Activated CD4-positive, alpha-beta T cell treated with anti-CD3 and anti-CD28 coated beads, Interleukin-2, amount 50 U/mL, for 1 hour (primary cell): ENCODE results near the gene CDH23.
A peak's percentile ranks its signal among the peaks of the same experiment; 100 is the strongest.

Experiments used
- DNase-seq: peaks from one replicate; pipeline ENCODE4 v3.0.0-alpha.2; 2020

Gene CDH23

DNA sequence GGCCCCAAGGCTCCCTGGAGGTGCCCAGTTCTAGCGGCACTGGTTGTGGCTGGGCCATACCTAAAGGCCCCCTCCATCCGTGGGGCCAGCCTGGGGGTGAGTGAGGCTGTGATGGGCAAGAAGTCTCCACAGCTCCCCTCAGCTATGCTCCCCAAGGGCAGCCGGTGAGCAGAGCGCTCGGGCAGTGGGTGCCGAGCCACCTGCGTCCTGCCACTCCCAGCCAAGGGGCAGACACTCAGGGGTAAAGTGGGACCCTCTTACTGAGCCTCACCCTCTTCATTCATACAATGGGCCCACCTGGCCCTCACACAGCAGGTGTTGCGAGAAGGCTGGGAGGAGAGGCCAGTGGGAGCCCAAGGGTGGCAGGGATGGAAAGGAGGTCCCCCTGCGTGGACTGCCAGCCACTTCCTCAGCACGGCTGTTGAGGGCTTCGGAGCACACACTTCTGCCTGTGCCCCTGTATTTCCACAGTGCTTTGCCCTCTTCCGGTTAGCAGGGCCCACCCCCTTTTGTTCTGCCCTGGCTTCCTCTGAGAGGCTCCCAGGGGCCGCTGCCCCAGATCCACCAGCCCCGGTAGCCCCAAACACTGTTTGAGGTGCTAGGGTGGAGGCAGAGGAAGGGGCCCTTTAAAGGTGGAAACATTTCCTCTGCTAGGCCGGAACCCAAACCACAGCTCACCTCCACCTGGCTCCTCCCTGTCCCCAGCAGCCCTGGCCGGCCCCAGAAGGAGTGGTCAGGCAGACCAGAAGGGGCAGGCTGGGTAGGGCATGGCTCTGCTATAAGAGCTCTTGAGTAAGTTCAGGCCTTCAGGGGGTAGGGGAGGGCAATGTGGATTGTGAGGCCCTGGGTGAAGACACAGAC, 339.2 kb downstream of the CDH23 start:
- peak; percentile 37 for DNase-seq

GRCh38 chr10:71736570-71736952, 339.8 kb downstream of the CDH23 start:
- DNase-seq, result no peak

GRCh38 chr10:71737001-71737833, 340.5 kb downstream of the CDH23 start:
- no peak for DNase-seq

DNA sequence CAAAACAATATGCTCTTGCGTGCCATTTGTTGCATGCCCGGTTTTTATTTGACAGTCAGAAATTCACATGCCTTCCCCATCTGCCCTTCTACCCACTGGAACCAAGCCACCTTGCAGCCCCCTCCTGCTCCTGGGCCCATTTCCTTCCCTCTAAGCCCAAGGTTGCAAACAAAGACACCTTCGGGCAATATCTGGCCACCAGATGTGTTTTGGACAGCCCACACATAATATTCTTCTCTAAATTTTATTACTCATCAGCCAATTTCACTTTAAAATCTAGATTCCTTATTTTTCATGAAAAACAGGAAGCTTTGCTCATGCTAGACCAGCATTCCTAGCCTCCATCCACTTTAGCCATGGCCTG, 341.1 kb downstream of the CDH23 start:
- no peak for DNase-seq

GRCh38 chr10:71739358-71739900, 342.7 kb downstream of the CDH23 start:
- no peak for DNase-seq

- no peak for DNase-seq
Observed at GRCh38 chr10:71740069-71740653, 343.4 kb downstream of the CDH23 start.

GRCh38 chr10:71741029-71741428, 344.3 kb downstream of the CDH23 start:
- DNase-seq, result no peak

DNA sequence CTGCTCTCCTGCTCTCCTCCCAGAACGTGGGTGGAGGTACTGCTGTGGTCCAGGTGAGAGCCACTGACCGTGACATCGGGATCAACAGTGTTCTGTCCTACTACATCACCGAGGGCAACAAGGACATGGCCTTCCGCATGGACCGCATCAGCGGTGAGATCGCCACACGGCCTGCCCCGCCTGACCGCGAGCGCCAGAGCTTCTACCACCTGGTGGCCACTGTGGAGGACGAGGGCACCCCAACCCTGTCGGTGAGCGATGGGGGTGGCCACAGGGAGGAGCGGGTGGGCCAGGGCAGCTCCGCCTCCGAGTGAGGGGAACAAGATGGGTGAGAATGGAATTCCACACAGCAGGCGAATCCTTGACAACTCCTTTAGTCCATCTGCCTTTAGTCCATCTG, 345.0 kb downstream of the CDH23 start:
- no peak for DNase-seq

- DNase-seq, result no peak
Observed at GRCh38 chr10:71742301-71743088, 345.8 kb downstream of the CDH23 start.

DNA sequence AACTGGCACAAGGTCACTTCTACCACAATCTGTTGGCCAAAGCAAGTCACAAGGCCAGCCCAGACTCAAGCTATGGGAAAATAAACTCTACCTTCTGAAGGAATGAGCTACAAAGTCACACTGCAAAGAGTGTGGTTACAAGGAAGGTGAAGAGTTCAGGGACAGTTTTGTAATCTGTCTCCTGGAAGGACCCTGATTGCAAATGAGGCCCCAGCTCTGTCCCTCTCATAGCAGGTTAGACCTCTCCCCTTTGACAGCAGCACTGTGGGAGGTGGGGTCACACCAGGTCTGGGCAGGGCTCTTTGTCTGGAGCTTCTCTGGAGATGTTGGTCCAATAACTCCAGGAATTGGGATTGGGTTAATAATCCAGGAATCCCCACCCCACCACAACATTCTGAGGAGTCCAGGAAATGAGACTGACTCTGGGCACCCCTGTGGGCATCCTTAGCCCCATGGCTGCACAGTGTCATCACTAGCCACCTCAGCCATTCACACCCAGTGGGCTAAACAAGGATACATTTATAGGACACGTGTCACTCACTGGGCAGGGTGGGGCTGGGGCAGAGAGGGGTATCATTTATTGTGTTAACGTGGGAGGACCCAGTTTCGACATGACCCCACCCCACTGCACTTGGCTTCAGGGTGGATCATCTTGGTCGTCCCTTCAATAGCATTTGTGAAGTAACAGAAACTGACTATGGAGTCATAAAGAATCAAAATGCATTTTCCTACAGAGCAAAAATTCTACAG, 346.5 kb downstream of the CDH23 start:
- no peak for DNase-seq

DNA sequence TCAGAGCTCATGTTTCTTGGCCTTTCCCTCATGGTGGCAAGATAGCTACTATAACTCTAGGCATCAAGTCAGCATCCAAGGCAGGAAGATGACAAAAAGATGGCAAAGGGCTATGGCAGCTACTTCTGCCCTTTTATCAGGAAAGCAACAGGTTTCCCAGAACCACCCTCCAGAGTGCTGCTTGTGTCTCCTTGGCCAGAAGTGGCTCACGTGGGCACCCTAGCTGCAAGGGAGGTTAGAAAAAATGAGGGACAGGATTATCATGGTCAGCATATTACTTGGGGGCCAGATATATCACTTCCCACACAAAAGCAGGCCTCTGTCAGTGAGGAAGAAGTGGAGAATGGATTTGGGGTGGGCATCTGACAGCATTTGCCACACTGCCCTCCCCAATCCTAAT, 347.1 kb downstream of the CDH23 start:
- DNase-seq, result no peak

DNA sequence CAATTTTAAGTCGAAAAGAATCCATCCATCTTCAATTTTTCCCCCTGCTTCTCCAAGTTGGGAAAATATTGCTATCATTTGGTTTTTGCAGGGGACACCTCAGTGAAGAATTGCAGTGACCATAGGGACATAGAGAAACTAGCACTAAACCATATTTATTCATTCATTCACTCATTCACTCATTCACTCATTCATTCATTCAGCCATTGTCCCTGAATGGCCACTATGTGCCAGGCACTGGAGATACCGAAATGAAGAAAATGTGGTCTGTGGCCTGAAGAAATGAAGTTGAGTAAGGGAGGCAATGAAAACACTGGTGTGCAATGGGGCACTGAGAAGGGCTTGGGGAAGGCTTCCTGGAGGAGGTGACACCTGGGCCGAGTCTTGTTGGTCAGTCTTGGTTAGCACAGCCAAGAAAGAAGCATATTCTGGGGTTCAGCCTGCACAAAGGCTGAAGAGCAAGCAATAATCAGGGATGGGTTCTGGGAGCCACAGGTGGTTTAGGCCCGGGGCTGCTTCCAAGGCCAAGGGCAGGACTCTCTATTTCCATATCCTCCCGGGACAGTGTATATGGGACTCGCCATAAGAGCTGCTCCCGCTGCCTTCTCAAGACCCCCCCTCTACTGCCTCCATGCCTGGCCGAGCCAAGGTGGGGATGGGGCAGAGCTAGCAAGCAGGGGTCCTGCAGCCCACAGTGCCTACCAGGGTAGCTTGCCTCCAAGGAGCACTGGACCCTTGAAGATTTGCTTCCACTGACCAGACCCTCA, 348.4 kb downstream of the CDH23 start:
- no peak for DNase-seq

GRCh38 chr10:71745664-71746250, 349.0 kb downstream of the CDH23 start:
- DNase-seq, result no peak

DNA sequence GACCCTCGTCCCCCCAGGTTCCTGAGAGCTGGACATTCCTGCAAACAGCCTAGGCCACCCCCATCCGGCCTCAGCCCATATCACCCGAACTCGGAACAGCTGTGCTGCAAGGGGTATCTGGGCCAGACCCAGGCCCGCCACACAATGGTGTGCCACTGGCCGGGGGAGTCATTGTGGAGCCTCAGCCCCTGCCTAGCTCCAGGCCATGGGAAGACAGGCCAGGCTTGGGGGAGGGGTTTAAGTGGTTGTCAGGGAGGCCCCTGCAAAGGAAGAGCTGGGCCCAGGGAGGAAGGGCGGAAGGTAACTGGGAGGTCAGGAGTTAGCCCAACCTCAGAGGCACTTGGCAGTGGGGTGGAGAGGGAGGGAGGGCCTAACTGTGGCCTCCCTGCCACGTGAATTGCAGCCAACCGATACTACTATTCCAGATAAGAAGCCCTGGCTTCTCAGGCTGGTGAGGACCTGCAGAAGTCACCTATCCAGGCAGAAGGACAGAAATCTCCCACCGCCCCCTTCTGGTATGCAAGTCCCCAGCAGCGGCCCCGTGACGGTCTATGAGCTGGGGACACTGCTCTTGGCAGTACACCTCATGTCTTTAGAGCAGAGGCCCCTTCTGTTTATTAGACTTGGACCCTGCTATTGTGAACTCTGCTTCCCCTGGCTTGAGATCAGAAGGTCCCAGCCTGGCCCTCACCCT, 349.8 kb downstream of the CDH23 start:
- DNase-seq, result no peak

DNA sequence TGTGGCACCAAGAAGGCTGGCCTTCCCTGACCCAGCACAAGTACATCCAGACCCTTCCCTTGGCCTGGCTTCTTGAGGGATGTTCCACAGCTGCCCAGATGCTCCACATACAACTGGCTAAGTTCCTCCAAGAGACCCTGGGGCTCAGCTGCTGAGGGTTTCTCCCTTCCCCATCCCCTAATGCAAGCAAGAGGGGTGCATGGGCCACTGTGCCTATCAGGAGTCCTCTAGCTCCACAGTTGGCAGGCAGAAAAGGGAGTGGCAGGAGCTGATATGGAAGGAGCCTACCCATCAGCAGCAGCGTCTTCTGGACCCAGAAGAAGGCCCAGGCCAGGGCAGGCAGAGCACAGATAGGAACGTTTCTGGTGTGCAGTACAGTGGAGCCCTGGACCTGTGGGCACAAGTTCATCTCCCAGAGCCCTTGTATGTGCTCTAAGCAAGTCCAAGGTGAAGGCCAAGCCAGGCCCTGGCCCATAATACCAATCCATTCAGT, 350.4 kb downstream of the CDH23 start:
- no peak for DNase-seq

DNA sequence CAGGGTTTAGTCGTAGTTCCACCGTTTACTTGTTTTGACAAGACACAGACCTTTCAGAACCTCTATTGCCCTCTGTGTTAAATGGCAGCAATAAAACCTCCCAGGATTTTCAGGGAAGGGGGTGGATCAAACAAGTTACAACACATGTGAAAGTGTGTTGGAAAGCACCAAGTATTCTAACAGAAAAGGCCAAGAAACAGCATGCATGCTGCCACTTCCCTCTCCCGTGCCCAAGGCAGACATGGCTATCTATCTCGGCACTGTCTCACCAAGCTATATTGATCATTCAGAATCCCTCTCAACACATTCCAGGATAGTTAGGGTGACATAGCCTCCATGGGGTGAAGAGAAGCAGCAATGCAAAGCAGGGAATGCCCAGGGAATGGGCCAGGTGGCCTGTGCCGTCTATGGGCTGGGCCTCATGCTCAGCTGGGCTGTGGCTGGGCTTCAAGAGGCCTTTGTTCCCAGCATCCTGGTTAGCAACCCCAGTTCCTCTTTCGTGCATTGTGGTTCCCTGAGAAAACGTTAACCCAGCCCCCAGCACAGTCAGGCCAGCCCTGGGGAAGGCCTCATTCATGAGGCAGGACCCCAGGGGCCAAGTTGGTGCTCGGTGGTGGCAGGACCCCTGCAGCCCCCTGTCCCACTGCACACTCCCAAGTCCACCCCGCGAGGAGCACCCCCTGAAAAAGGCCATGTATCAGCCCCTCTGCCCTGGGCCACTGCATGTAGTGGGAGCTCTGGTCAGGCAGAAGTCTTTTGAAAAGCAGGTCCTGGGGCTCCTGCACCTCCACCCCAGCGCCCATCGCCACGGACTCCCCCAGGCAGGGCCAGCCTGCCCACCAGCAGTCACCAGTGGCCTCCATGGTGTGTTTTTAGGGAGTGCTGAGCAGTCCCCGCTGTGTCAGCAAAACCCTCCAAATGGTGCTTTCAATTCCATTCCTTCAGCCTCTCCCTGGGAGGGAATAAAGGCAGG, 351.1 kb downstream of the CDH23 start:
- DNase-seq, result no peak

DNA sequence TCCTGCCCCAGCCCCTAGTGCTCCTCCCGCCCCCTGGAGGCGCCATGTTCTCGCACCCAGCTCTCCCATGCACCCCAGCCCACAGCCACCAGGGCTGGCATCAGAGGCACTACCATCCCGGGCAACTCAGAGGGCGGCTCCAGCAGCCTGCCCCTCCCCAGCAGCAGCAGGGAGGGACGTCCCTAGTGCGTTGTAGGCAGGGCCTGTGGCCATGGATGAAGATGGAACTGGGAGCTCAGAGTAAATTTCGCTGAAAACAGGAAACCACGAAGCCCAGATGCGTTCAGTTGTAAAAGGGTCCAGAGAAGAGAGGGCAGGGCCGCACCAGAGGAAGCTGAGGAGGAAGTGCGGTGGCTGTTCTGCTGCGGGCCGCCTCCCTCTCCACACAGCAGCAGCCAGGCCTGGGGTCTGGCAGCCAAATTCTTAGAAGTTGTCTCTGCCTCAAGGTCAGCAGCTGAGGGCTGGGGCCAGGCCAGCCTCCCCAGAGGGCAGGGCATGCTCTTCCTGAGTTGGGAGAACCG, 352.0 kb downstream of the CDH23 start:
- DNase-seq, result peak; percentile 67

GRCh38 chr10:71749396-71749795, 352.7 kb downstream of the CDH23 start:
- no peak for DNase-seq
